ENCODE measurements around the gene JSRP1.

Gene JSRP1

GRCh38 chr19:2255982-2256685, at the start of gene JSRP1:
Gene JSRP1 (minus strand): TSS chr19:2256417. CDS start chr19:2255314, 1,103 bp downstream.
- DNase-seq: no peak

- no peak for DNase-seq
These were observed 49.4 kb upstream of the JSRP1 start for GRCh38 chr19:2305452-2306280.

GRCh38 chr19:2303211-2303798, 47.1 kb upstream of the JSRP1 start:
- no peak for DNase-seq

DNA sequence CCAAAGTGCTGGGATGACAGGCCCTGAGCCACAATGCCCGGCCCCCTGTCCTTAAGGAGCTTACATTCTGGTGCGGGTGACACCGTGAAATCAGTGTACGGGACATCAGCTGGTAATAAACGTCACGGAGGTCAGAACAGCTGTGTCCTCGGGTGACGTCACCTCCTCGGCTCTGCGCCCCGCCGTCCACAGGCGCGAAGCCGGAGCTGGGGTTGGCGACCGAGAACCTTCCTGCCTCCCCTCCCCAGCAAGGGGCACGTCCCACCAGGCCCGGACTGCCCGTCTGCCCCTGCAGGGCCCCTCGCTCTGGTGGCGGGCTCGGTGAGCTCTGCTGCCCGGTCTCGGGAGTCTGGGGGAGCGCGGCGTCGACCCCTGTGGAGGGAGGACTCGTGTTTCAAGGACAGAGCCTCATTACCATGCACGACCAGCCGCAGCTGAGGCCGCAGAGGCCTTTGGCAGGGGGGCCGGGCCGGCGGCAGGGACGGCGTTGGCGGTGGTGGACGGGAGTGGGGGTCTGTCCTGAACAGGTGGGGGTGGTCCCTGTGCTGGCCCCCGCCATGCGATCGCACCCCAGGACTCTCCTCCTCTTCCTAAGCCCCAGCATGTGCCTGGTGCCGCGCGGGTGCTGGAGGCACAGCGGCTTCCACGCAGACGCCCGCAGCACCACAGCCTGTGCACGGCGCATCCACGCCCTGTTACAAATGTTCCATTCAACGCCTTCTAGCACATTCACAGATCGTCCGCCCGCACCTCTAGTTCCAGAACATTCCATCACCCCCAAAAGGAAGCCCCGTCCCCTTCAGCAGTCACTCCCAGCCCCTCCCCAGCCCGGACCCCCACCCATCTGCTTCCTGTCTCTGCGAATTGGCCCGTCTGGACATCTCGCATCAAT, 46.3 kb upstream of the JSRP1 start:
- DNase-seq: no peak

- DNase-seq: no peak
These were observed 44.3 kb upstream of the JSRP1 start for GRCh38 chr19:2300533-2300932.

DNA sequence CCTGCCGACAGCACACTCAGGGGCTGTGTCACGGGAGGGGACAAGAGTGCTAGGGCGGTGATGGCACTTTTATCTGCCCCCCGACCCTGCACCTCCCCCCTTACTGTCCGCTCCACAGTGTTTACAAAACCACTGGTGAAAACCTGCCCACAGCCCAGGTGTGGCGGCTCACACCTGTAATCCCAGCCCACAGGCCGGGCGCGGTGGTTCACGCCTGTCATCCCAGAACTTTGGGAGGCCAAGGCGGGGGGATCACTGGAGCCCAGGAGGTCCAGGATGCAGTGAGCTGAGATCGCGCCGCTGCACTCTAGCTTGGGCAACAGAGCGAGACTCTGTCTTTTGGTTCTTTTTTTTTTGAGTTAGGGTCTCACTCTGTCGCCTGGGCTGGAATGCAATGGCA, 39.9 kb upstream of the JSRP1 start:
- DNase-seq: no peak

- no peak for DNase-seq
These were observed 38.6 kb upstream of the JSRP1 start for GRCh38 chr19:2294687-2295335.

- DNase-seq: no peak
These were observed 35.1 kb upstream of the JSRP1 start for GRCh38 chr19:2291185-2291751.

- no peak for DNase-seq
These were observed 34.4 kb upstream of the JSRP1 start for GRCh38 chr19:2290441-2291184.

GRCh38 chr19:2289714-2290435, 33.7 kb upstream of the JSRP1 start:
- no peak for DNase-seq

GRCh38 chr19:2288818-2289713, 32.8 kb upstream of the JSRP1 start:
- no peak for DNase-seq

DNA sequence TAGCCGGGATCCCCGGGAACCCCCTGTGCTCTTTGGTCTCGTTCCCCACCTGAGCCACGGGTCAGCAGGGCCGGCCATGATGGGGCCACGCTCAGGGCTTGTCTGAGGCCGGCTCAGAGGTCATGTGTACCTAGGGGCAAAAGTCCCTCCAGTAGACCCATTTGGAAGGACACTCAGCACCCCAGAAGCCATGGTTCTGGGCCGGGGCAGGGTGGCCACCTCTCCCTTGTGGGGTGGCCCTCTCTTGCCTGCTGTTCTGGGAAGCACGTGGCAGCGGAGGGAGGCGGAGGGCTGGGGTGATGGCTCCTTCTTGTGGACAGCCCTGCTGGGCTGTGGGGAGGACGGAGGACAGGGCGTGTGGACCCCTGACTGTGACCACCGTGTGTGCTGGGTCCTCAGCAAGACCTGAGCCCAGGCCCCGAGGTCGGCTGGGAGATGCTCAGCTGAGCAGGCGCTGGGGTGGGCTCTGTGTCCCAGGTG, 32.2 kb upstream of the JSRP1 start:
- DNase-seq: no peak

- DNase-seq: no peak
These were observed 31.5 kb upstream of the JSRP1 start for GRCh38 chr19:2287585-2288337.

DNA sequence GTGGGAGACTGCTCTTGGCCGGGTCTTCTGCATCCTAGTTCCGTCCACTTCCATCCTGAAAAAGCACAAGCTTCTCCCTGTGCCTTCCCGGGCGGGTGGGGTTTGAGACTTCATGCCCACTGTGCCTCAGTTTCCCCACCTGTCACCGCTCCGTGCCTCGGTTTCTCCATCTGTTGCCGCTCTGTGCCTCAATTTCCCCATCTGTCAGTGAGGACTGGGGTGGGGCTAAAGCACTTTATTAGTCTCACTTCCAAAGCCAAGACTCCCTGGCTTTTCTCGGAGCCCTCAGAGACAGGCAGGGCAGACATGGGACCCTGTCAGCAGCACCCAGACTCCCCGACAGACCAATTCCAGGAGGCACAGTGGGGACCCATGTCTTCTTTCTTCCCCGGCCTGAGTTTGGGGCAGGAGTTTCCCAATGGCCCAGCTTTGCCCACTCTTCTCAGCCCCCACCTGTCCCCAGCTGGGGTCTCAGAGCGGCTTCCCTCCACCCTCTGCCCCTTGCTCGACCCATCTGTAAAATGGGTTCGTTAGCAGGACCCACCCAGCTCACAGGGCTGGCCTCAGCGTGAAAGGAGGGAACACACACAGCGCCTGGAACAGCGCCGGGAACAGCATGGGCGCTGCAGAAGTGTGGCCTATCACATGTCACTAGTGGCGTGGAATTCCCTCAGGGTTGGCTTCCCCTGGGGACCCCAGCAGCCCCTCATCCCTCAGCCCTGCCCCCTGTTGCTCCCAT, 30.4 kb upstream of the JSRP1 start:
- DNase-seq: no peak

GRCh38 chr19:2283835-2284507, 27.8 kb upstream of the JSRP1 start:
- DNase-seq: no peak

GRCh38 chr19:2282862-2283237, 26.6 kb upstream of the JSRP1 start:
- no peak for DNase-seq

Measured in stimulated activated CD4-positive, alpha-beta T cell treated with anti-CD3 and anti-CD28 coated beads, Interleukin-2, amount 100 ng/mL, for 48 hours (primary cell).